ENCODE results near the gene PTGIS.
"Not testable (repeated sequence)": the region's sequence is repeated elsewhere in the genome, so short reads cannot be mapped to it uniquely, and the experiment has no call there.

PTGIS gene

DNA sequence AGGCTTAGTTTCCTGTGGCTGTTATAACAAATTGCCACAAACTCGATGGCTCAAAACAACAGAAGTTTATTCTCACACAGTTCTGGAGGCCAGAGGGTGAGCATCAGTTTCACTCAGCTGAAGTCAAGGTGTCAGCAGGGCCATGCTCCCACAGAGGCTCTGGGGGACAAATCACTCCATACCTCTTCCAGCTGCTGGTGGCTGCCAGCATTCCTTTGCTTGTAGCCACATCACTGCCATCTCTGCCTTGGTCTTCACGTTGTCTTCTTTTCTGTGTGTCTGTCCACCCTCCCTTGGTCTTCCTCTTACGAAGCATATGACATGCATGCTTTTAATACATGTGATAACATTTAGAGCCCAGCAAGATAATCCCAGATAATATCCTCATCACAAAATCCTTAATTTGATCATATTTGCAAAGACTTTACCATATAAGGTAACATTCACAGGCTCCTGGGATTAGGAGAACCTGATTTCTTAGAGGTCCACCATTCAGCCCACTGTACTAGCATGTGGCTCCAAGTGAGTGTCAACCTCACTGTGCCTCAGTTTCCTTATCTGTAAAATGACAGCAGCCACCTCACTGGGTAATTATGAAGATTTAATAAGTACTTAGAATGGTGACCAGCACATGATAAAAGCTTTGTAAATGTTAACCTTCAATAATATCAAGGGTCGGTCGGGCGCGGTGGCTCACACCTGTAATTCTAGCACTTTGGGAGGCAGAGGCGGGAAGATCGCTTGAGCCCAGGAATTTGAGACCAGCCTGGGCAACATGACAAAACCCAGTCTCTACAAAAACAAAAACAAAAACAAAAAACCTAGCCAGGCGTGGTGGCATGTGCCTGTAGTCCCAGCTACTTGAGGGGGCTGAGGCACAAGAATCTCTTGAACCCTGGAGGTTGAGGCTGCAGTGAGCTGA lies 14.7 kb upstream of the PTGIS start:
- no peak for DNase-seq (ENCODE audit: low read depth, low spot score)

DNA sequence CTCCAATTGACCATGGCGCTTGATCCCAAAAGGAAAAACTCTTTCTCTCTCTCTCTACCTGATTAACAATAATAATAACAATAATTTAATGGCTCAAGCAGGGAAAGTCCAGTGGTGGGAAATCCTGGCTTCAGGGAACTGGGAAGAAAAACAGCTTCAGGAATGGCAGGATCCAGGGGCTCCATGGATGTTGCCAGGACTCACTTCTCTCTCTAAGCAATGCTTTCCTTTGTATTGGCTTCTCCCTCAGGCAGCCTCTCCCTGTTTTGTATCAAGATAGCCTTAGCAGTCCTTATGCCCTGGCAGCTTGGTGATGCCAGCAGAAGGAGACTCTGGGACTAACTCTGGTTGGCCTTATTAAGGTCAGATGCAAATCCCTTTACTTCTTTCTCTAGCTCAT lies 13.5 kb upstream of the PTGIS start:
- DNase-seq (ENCODE audit: low read depth, low spot score): no peak
- H3K4me3 ChIP-seq (ENCODE audit: low read length): no peak overlapping the region

More for the DNA sequence above, 14.7 kb upstream of the PTGIS start:
- H3K4me3 ChIP-seq (ENCODE audit: low read length): no peak overlapping the region

DNA sequence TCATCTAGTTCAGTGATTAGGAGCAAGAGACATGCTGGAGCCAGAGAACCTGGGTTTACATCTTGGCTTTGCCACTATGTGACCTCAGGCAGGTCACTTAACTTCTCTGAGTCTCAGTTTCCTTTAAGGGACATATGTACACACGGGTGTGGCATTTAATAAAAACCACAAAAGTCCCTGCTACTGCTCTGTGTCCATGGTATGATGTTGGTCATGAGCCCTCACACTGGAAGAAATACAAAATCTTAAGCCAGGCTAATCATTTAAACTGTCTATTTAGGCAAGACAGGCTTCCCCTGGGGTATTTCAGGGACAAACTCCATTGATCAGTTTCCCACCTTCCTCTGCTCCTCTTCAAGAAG lies 12.9 kb upstream of the PTGIS start:
- no peak for DNase-seq (ENCODE audit: low read depth, low spot score)

DNA sequence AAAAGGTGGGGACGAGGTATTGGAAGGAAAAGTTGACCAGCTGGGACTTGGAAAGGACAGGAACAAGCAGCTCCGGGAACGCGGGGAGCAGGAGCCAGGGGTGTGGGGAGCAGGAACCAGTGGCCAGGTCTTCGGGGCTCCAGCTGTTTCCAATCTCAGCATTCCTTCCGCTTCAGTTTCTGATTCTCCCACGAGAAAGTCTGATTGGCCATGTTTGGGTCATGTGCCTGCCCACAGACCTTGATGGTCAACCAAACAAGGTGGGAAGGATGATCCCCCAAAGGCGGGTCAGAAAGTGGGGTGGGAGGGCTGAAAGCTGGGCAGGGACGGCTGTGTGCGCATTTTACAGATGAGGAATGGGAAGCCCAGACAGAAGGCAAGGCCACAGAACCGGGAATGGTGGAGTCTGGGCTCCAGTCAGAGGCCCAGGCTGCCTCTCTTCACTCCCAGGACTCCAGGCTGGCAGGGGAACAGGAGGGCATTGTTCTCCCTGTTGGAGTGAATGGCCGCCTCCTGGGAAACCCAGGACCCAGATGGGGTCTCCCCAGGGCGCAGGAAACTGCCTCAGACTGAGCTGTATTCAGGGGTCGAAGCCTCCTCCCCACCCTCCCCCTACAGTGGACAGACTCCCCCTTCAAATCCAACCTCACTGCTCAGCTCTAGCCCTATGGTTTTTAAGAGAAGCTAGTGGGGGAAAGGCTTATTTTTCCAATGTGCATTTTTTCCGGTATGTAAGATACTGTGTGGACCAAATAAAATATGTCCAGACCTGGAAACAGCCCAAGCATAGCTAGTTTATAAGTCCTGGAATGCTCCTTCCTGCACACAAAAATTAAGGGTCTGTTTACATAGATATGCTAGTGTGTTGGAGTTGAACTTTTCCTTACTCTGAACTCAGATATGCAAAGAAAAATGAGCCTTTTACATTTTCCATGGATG lies 12.2 kb upstream of the PTGIS start:
- DNase-seq (ENCODE audit: low read depth, low spot score): no peak
- H3K4me3 ChIP-seq (ENCODE audit: low read length): no peak overlapping the region

More for the DNA sequence above, 12.9 kb upstream of the PTGIS start:
- no peak overlapping the region for H3K4me3 ChIP-seq (ENCODE audit: low read length)

DNA sequence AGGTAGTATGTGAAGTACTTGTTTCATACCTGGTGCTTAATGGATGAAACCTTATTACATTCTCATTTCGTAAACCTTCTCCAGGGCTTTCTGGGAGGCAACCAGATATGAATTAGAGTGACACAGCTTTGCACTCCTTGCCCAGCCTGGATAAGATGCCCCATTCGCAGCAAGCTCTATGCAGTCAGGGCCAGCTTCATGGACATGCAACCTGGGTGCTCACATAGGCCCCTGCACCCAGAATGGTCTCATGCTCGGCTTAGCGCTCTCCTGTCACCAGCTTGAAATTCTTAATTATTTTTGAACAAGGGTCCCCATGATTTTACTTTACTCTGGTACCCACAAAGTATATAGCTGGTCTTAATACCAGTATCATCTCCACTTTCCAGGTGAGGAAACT lies 11.3 kb upstream of the PTGIS start:
- DNase-seq (ENCODE audit: low read depth, low spot score): no peak
- no peak overlapping the region for H3K4me3 ChIP-seq (ENCODE audit: low read length)

DNA sequence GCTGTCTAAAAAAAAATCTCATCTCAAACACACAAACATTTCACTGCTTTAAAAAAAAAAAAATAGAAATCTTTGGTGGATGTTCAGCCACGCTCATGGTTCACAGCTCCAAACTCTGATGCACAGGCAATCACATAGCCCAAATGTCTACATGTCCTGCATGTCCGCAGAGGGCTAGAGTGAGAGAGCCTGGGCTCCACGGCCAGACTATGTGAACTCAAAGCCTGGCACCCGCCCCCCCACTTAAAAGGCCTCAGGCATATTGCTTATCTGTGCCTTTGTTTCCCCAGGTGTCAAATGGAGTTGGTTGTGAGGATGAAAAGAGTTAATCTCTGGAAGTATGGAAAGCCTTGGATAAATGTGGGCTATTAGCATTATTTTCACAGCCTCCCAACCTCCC lies 10.5 kb upstream of the PTGIS start:
- DNase-seq (ENCODE audit: low read depth, low spot score): no peak
- no peak overlapping the region for H3K4me3 ChIP-seq (ENCODE audit: low read length)

DNA sequence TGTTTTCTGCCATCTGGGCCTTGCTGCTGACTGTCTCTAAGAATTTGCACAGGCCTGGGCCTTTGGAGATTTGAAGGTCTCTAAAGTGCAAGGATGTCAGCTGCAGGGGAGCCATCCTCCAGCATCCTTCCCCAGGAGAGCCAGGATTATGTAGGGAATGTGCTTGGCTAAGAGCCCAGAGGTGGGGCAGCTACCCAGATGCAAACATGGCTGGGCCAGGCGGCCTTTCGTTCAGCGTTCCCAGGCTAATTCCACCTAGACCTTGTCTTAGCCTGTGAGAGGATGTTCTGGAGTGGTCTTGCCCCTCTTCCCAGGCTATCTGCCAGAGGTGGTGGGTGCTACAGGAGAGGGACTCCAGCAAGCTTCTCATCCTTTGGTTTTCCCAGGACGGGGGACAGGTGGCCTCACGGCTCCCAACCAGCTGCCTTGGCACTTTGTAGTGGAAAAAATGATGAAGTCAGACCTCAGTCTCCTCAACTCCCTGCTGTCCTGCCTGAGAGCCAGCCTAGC lies 7.7 kb upstream of the PTGIS start:
- H3K4me3 ChIP-seq (ENCODE audit: low read length): no peak overlapping the region
- no peak for DNase-seq (ENCODE audit: low read depth, low spot score)

DNA sequence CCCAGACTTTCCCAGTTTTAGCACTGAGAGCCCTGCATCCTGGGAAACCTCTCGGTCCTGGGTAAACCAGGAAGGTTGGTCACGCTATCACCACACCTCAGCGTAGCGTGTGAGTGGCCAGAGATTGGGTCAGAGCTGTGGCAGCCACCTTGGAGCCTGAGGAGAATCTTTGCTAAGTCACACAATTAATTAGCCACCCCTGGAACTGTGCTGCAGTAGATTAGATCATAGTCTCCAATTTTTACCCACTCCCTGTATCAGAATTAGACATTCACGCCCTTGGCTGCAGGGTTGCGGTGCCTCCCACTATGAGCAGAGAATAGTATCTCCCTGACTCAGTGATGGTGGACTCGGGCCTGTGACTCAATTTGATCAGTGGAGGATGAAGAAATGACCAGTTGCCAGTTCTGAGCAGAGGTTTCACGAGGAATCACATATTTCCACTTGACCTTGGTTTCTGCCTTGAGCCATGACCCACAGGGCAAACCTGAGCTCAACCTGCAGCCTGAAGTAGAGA lies 6.0 kb upstream of the PTGIS start:
- no peak overlapping the region for H3K4me3 ChIP-seq (ENCODE audit: low read length)
- DNase-seq (ENCODE audit: low read depth, low spot score): no peak

DNA sequence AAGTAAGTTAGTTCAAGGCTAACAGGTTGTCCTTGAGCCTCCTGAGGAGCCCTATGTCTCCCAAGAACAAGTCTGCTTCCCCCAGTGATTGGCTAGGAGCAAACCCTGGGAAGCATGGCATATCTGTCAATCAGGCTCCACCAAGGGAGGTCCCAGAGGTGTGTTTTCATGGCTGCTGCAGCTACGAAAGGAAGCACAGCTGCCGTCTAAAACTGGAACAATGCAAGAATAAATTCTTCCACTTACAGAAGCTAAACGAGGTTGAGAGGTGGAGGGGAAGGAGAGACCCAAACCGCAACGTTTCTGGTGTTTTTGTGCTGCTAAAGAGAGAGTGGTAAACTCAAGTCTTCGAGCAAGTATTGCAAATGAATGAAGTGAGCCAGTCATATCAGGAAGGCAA lies 4.9 kb upstream of the PTGIS start:
- no peak for DNase-seq (ENCODE audit: low read depth, low spot score)

DNA sequence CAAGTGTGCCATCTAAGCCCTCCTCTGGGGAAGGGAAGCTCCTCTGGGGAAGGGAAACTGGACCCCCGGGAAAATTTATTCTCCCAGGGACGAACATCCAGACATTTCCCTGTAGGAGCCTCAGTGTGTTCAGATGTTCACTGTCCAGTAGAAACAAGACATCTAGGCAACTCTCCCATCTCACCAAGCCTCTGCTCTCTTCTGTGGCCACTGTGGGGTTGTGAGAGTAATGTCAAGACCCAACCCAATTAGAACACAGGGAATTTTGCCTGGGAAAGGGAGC lies 3.6 kb upstream of the PTGIS start:
- no peak for DNase-seq (ENCODE audit: low read depth, low spot score)
- no peak overlapping the region for H3K4me3 ChIP-seq (ENCODE audit: low read length)

More for the DNA sequence above, 4.9 kb upstream of the PTGIS start:
- H3K4me3 ChIP-seq (ENCODE audit: low read length): no peak overlapping the region

DNA sequence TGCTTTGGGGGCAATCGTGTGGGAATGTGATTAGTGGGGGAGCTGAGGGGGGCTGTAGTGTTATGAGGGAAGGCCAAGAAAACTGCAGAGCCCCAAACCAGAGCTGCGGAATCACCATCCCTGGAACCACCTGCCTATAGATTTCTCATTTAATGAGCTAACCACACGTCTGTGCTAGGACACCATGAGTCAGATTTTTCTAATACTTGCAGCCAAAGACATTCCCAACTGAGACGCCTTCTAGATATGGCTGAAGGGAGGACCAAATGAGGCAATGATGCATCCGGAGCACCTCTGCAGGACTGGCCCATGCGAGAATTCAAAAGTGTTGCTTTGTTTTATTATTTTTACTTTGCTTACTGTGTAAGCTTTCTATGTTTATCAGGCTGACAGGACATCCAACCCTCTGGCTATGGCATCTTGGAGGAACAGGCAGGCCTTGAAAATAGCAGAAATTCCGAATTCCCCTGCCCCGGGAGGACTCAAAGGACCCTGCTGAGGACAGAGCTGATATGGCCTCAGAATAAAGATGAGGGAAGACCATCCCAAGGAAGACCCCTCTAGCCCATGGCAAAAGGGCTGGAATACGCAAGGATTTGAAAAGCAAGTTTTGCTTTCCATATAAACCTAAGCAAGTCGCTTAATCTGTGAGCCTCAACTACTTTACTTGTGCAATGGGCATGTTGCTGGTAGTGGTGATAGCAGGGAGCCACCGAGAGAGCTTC lies 3.1 kb upstream of the PTGIS start:
- H3K4me3 ChIP-seq (ENCODE audit: low read length): no peak overlapping the region
- DNase-seq (ENCODE audit: low read depth, low spot score): no peak

DNA sequence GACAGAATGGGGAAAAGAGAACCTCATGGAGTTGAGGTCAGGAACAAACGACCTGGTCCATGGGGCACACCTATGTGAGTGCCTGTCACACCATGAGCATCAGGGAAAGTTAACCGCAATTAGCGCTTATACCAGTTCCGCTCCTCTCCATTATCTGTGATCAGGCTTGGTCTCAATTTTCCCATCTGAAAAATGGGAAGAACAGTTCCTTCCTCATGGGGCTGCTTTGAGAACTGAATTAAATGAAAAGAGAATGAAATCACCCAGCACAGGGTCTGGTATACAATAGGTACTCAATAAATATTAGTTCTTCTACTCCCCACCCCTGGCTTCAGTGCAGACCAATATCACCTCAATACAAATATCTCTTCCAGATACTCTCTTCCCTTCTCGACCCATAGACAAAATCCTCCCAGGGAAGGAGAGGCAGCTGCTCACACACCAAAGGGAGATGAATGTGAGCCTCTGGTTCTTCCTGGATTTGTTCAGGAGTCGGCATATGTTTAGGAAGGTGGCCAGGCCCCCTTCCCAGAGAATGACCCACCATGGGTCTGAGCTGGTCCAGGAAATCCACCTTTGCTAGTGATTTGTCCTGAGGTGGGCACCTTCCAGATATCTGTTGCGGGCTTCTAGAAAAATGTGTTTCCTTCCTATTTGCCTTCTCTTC lies 2.4 kb upstream of the PTGIS start:
- DNase-seq (ENCODE audit: low read depth, low spot score): no peak

DNA sequence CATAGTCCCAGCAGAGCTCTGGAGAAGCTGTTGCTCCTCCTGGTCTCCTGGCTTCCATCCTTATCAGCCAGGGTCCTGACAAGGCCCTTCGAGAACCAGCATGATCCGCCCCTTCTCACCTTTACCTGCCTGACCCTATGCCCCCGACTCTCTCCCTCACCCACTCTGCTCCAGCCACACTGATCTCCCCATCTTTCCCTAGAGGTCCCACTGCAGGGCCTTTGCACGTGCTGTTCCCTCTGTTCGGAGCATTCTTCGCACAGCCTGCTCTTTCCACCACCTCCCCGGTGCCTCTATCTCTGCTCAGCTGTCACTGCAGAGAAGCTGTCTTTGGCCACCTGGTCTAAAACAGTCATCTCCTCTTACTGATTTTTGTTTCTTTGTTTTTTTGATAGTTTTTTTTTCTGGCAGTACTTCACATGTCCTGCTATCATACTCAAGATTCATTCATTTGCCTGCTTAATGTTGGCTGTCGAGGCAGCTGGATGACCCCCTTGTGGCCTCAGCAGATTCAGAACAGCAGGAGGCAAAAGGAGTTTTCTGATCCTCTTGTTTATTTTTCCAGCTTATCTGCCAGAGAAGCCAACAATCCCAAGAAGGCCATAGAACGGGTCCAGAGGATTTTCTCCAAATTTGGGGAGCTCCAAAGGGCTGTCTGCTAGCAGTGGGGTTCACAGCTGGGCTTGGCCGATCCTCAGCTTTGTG lies 1.6 kb upstream of the PTGIS start:
- no peak for DNase-seq (ENCODE audit: low read depth, low spot score)
- H3K4me3 ChIP-seq (ENCODE audit: low read length): no peak overlapping the region

More for the DNA sequence above, 2.4 kb upstream of the PTGIS start:
- no peak overlapping the region for H3K4me3 ChIP-seq (ENCODE audit: low read length)

DNA sequence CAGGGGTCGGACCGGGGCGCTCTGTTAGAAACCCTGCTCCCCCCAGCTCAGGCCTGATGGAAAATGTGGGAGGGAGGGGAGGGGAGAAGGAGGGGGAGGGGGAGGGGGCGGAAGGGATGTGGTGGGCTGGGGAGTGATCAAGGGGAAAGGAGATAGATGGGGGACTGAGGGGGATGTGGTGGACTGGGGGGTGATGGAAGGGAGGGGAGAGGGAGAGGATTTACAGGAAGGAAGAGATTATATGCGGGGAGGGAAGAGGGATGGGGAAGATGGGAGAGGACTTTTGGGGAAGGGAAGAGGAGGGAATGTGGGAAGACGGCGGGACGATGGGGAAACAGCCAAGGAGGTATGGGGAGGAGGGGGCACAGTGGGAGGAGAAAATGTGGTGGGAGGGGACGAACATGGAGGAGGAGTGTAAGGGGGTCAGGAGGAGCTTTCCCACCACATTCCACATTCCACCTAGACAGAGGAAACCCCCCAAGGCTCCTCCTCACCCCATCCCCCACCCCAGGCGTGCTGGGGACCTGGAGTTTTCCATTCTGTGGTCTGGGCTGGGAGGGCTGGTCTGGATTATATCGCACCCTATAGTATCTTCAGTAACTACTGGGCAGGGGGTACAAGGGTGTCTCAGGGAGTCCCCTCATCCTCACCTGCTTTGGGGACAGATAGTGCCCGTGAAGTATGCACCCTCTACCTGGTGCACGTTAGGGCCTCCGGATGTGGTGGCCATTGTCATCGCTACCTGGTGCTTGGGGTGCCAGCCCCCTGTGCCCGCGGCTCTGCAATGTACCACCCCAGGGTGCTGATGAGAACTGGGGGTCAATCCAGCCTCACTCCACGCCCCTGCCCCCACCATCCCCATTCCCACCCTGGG lies 578 bp upstream of the PTGIS start:
- H3K4me3 ChIP-seq (ENCODE audit: low read length): no peak overlapping the region
- no peak for DNase-seq (ENCODE audit: low read depth, low spot score)

DNA sequence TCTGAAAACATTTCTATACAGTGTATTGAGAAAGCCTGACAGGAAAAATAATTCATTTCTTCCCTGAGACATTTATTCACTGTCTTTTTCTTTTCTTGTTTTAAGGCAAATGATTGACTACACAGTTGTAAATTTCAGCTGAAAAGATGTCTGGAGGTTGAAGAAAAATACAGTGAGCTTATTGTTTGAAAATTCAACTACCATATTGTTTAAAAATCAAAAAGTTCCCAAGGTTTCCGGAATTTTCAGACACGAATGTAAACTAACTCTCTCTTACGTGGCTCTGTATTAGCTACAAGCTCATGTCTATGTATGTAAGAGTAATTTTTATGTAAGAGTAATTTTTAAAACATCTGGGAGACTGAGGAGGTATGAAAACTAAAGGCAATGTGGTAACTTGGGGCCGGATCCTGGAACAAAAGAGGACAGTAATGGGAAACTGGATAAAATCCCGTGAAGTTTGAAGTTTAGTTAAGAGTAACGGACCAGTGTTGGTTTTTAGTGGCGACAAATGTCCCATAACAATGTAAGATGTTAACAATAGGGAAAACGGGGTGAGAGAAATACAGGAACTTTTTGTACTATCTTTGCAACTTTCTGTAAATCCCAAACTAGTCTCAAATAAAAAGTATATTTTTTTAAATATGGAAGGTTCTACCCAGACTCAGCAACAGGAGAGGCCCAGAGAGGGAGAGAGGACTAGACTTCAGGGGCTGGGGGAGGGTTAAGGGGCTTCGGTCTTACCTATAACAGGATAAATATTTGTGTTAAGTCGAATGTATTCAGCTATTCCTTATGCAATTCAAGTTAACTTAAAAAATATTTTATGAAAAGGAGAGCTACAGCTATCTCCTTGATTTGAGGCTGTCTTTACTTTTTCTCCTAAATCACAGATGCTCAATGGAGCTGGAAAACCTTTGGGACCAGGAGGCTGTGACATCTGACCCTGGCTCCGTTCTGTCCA lies 1.3 kb downstream of the PTGIS start:
- no peak for DNase-seq (ENCODE audit: low read depth, low spot score)
- no peak overlapping the region for H3K4me3 ChIP-seq (ENCODE audit: low read length)

DNA sequence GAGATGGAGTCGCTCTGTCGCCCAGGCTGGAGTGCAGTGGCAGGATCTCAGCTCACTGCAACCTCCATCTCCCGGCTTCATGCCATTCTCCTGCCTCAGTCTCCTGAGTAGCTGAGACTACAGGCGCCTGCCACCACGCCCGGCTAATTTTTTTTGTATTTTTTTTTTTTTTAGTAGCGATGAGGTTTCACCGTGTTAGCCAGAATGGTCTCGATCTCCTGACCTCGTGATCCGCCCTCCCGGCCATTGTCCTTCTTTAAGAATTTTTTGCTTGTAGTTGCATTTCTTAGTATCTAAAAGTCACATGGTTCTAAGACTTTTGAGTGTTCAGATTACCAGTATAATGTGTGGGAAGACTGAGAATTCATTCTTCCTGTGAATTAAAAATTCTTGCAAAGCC lies 2.9 kb downstream of the PTGIS start:
- not testable (repeated sequence) for H3K4me3 ChIP-seq (ENCODE audit: low read length); DNase-seq (ENCODE audit: low read depth, low spot score)
